GM12892 (cell line): Measurements from ENCODE around the gene GPR157.
A peak's percentile ranks its signal among the peaks of the same experiment; 100 is the strongest.
"Not testable (repeated sequence)": the region's sequence is repeated elsewhere in the genome, so short reads cannot be mapped to it uniquely, and the experiment has no call there.

Experiments used
- DNase-seq: peaks from one replicate; pipeline ENCODE4 v3.0.0; 2011; ENCODE audit not compliant: insufficient read length
- FAIRE-seq: peaks from 2 replicates; lab custom pipeline; 2011; peaks lifted over from hg19 to GRCh38; lab: Jason Lieb, UNC
- POLR2A ChIP-seq: IDR thresholded peaks from 2 replicates; pipeline ENCODE4 v1.6.1; 2011; ENCODE audit warnings: low read depth, low read length, control low read depth
- POLR2AphosphoS5 ChIP-seq: IDR thresholded peaks from 2 replicates; pipeline ENCODE4 v1.6.1; 2011; ENCODE audit warnings: low read depth, low read length, control low read depth
- TAF1 ChIP-seq: IDR thresholded peaks from 2 replicates; pipeline ENCODE4 v1.6.1; 2011; ENCODE audit warnings: low read depth, mild to moderate bottlenecking, control low read depth, low read length, borderline replicate concordance

GPR157 gene

GRCh38 chr1:9107136-9107535 lies 21.8 kb downstream of the GPR157 start:
- FAIRE-seq: no peak
- no peak for TF ChIP-seq POLR2A
- no peak for TF ChIP-seq POLR2AphosphoS5
- TF ChIP-seq TAF1: no peak
- no peak for DNase-seq

- no peak for TF ChIP-seq TAF1
- no peak for TF ChIP-seq POLR2A
- TF ChIP-seq POLR2AphosphoS5: no peak
- no peak for DNase-seq
- FAIRE-seq: no peak
Observed at GRCh38 chr1:9106286-9106685, 22.6 kb downstream of the GPR157 start.

GRCh38 chr1:9105336-9105867 lies 23.5 kb downstream of the GPR157 start:
- FAIRE-seq: no peak
- no peak for TF ChIP-seq POLR2A
- no peak for TF ChIP-seq TAF1
- TF ChIP-seq POLR2AphosphoS5: no peak

GRCh38 chr1:9101510-9102146 lies 27.3 kb downstream of the GPR157 start:
- DNase-seq (peak; percentile 70), FAIRE-seq (peak; percentile 80)
- TF ChIP-seq TAF1 (no peak), POLR2A (no peak), POLR2AphosphoS5 (no peak)

More at GRCh38 chr1:9105336-9105867, 23.5 kb downstream of the GPR157 start:
- DNase-seq: no peak

GRCh38 chr1:9100471-9101043 lies 28.3 kb downstream of the GPR157 start:
- FAIRE-seq (no peak), DNase-seq (no peak)
- no peak for TF ChIP-seq POLR2A
- TF ChIP-seq TAF1: no peak
- no peak for TF ChIP-seq POLR2AphosphoS5

GRCh38 chr1:9099555-9099954 lies 29.3 kb downstream of the GPR157 start:
- DNase-seq (no peak), FAIRE-seq (no peak)
- no peak for TF ChIP-seq TAF1
- TF ChIP-seq POLR2AphosphoS5: no peak

GRCh38 chr1:9097947-9098705 lies 30.8 kb downstream of the GPR157 start:
- DNase-seq: no peak
- TF ChIP-seq TAF1 (no peak), POLR2A (no peak), POLR2AphosphoS5 (no peak)
- no peak for FAIRE-seq

- no peak for DNase-seq
- no peak for FAIRE-seq
- TF ChIP-seq POLR2A (no peak), POLR2AphosphoS5 (no peak), TAF1 (no peak)
Observed at GRCh38 chr1:9095818-9096217, 33.1 kb downstream of the GPR157 start.

GRCh38 chr1:9093996-9094595 lies 34.8 kb downstream of the GPR157 start:
- not testable (repeated sequence) for FAIRE-seq, DNase-seq

- no peak for TF ChIP-seq POLR2A
- no peak for TF ChIP-seq POLR2AphosphoS5
- TF ChIP-seq TAF1: no peak
- no peak for DNase-seq
- no peak for FAIRE-seq
Observed at GRCh38 chr1:9093581-9093980, 35.3 kb downstream of the GPR157 start.

- TF ChIP-seq TAF1 (no peak), POLR2AphosphoS5 (no peak), POLR2A (no peak)
- no peak for FAIRE-seq
- no peak for DNase-seq
Observed at GRCh38 chr1:9093091-9093490, 35.8 kb downstream of the GPR157 start.

GRCh38 chr1:9088807-9089206 lies 40.1 kb downstream of the GPR157 start:
- TF ChIP-seq POLR2A (no peak), TAF1 (no peak), POLR2AphosphoS5 (no peak)
- DNase-seq (no peak), FAIRE-seq (no peak)
